OCI-LY7 (cell line): ENCODE data around the gene ABHD13. TPM values are rescaled to one million over a fixed set of nuclear protein-coding genes. Genes with fewer than 3 reads are reported as not detected.

Experiments
- Bru-seq: library from RNA; stranded (reverse); fragments of 400-500 nt; gene quantifications from one replicate; lab custom pipeline; 2021; lab: Mats Ljungman, UMichigan
- BruChase-seq, 2 experiments: library from RNA; stranded (reverse); fragments of 400-500 nt; gene quantifications; one replicate each; lab custom pipeline; 2021; lab: Mats Ljungman, UMichigan
- BruUV-seq: library from RNA; stranded (reverse); fragments of 400-500 nt; replicated peaks from 2 replicates; lab custom pipeline; 2021; lab: Mats Ljungman, UMichigan
- CTCF ChIA-PET: fragments of 300-600 bp; sonication (Branson Sonifier 250); formaldehyde crosslinking; loops from one replicate; lab custom pipeline; 2022; ENCODE audit warnings: antibody characterized with exemption; ENCODE audit not compliant: unreplicated experiment; lab: Charles Lee
- POLR2A ChIA-PET: fragments of 300-600 bp; sonication (Branson Sonifier 250); formaldehyde crosslinking; loops from one replicate; lab custom pipeline; 2022; ENCODE audit warnings: antibody characterized with exemption; lab: Charles Lee
- DNase-seq: peaks from one replicate; pipeline ENCODE4 v3.0.0-alpha.2; 2015; ENCODE audit warnings: low spot score
- H2AFZ ChIP-seq: fragments of 200-600 bp; sonication (generic), shearing (Covaris generic); 2 replicates; pipeline ENCODE4 v1.6.1; 2014; ENCODE audit warnings: mild to moderate bottlenecking, antibody characterized with exemption, low read length, moderate library complexity
- H3K27ac ChIP-seq: fragments of 200-600 bp; sonication (generic); 2 replicates; pipeline ENCODE4 v1.5.1; 2014; ENCODE audit warnings: mixed run types, low read depth, mild to moderate bottlenecking, moderate library complexity, low read length, inconsistent platforms; ENCODE audit not compliant: poor library complexity, severe bottlenecking
- H3K36me3 ChIP-seq: fragments of 200-600 bp; sonication (generic); 2 replicates; pipeline ENCODE4 v1.6.1; 2014; ENCODE audit warnings: mild to moderate bottlenecking, antibody characterized with exemption, low read length, moderate library complexity, mixed read lengths; ENCODE audit not compliant: insufficient read depth
- H3K4me1 ChIP-seq: fragments of 200-600 bp; sonication (generic); 2 replicates; pipeline ENCODE4 v1.5.1; 2014; ENCODE audit warnings: mild to moderate bottlenecking, low read length; ENCODE audit not compliant: insufficient read depth, poor library complexity, severe bottlenecking
- H3K4me2 ChIP-seq: fragments of 200-600 bp; sonication (generic); 2 replicates; pipeline ENCODE4 v1.6.1; 2014; ENCODE audit warnings: mild to moderate bottlenecking, low read length
- H3K4me3 ChIP-seq: fragments of 200-600 bp; sonication (generic); 2 replicates; pipeline ENCODE4 v1.5.1; 2014; ENCODE audit warnings: mild to moderate bottlenecking, low read depth, low read length; ENCODE audit not compliant: poor library complexity, severe bottlenecking
- H3K79me2 ChIP-seq: fragments of 200-600 bp; sonication (generic); 2 replicates; pipeline ENCODE4 v1.6.1; 2016; ENCODE audit warnings: low read depth, mild to moderate bottlenecking, low read length, moderate library complexity, mixed read lengths; ENCODE audit not compliant: insufficient read depth
- H3K9me2 ChIP-seq: fragments of 200-600 bp; sonication (generic); 2 replicates; pipeline ENCODE4 v1.6.1; 2016; ENCODE audit warnings: mild to moderate bottlenecking, low read length, mixed read lengths; ENCODE audit not compliant: insufficient read depth
- H3K9me3 ChIP-seq: fragments of 200-600 bp; sonication (generic); 2 replicates; pipeline ENCODE4 v1.6.1; 2014; ENCODE audit warnings: mild to moderate bottlenecking, mixed run types, low read length, mixed read lengths
- H4K20me1 ChIP-seq: fragments of 200-600 bp; sonication (generic); 2 replicates; pipeline ENCODE4 v1.6.1; 2014; ENCODE audit warnings: mild to moderate bottlenecking, antibody characterized with exemption, low read length, moderate library complexity, mixed read lengths; ENCODE audit not compliant: insufficient read depth
- CTCF ChIP-seq: fragments of 200-600 bp; sonication (generic); conservative IDR thresholded peaks from 2 replicates; pipeline ENCODE4 v1.5.1; 2014; ENCODE audit warnings: mild to moderate bottlenecking, antibody characterized with exemption, low read length, moderate library complexity, mixed read lengths
- EZH2phosphoT487 ChIP-seq: fragments of 200-600 bp; sonication (generic); IDR thresholded peaks from 2 replicates; pipeline ENCODE4 v1.6.1; 2018; ENCODE audit warnings: low read depth, borderline replicate concordance, mild to moderate bottlenecking, mixed run types, antibody characterized with exemption, low read length, moderate library complexity, mixed read lengths
- intact Hi-C: fragments of 100-400 bp; cut with micrococcal nuclease; formaldehyde crosslinking; loops from one replicate; pipeline ENCODE4 v1.10.0; 2022; ENCODE audit not compliant: unreplicated experiment
- long read RNA-seq: library from polyadenylated mRNA; stranded (forward); transcript quantifications from one replicate; pipeline ENCODE4 v2.0.0, GENCODE V29; 2022
- total RNA-seq, 2 experiments: library from RNA; depleted of rRNA in 1 of 2; stranded (reverse); fragments of >200 nt in 1 of 2; shearing (Covaris generic) in 1 of 2; gene quantifications; 2 replicates each; pipeline ENCODE4 v1.2.3, GENCODE V29; 2014 to 2022

ABHD13 gene
- 1.4 and 2.1 TPM in 2 replicates for total RNA-seq (2014; rRNA removed; shearing (Covaris generic))
- 3.2 and 3.3 TPM in 2 replicates for total RNA-seq (2022)
- Bru-seq, nascent RNA: percentile 73 among the genes with signal in this experiment
- percentile 47 among the genes with signal in this experiment for BruChase-seq, experiment 1, labeled RNA remaining after a 6-hour chase
- percentile 76 among the genes with signal in this experiment for BruChase-seq, experiment 2, labeled RNA remaining after a 2-hour chase
- long read RNA-seq, full-length matches to known transcripts: 4 of 5 reads
- long read RNA-seq, partial matches to known transcripts: 0 of 5 reads
- long read RNA-seq, other reads (novel, unspliced or antisense): 1 of 5 reads

- peaks cover 27% of the 10 kb centered on the region for H3K4me1 ChIP-seq
- H4K20me1 ChIP-seq: peaks cover 19% of the 10 kb centered on the region
- H3K27ac ChIP-seq: peak within 1 kb of the TSS; percentile 57
- POLR2A ChIA-PET: no interaction called here
- TF ChIP-seq EZH2phosphoT487 (no peak), CTCF (no peak)
- peak within 1 kb of the TSS; percentile 94 for H3K4me2 ChIP-seq
- intact Hi-C loops: loop anchor here (10.0 kb wide), 1 partner anchor 946 kb away; no protein-coding TSS in a partner anchor
- BruUV-seq: no TSS peak
- no peaks in the 10 kb centered on the region for H3K9me2 ChIP-seq
- H3K79me2 ChIP-seq: peaks cover 19% of the 10 kb centered on the region; the same call in 1 of the 2 replicates
- H3K36me3 ChIP-seq: no peaks in the 10 kb centered on the region
- peak; percentile 89 for DNase-seq
- CTCF ChIA-PET: no interaction called here
- peak within 1 kb of the TSS; percentile 86 for H3K4me3 ChIP-seq
- peak within 1 kb of the TSS; percentile 80 for H2AFZ ChIP-seq
- no peaks in the 10 kb centered on the region for H3K9me3 ChIP-seq
These were observed at the start of gene ABHD13 for GRCh38 chr13:108218044-108218974. Gene ABHD13 (plus strand): TSS chr13:108218392. CDS start chr13:108229219, 10,827 bp downstream.

GRCh38 chr13:108168929-108169328 is 49.3 kb upstream of the ABHD13 start:
- Histone ChIP-seq H3K4me1 (no peaks in the 10 kb centered on the region), H3K4me3 (no peak overlapping the region), H3K79me2 (no peaks in the 10 kb centered on the region), H3K36me3 (no peaks in the 10 kb centered on the region), H3K4me2 (no peak overlapping the region), H3K27ac (no peak overlapping the region), H3K9me3 (no peaks in the 10 kb centered on the region), H2AFZ (no peak overlapping the region), H4K20me1 (no peaks in the 10 kb centered on the region), H3K9me2 (no peaks in the 10 kb centered on the region)
- ChIA-PET CTCF (no interaction called here), POLR2A (no interaction called here)
- TF ChIP-seq CTCF (no peak), EZH2phosphoT487 (no peak)
- no peak for DNase-seq
- intact Hi-C loops: no loop called here
- BruUV-seq: no TSS peak
